NOMO-1 treated with dmso at 0.1 percent for 144 hours (cell line): ENCODE results near the gene AIG1.
A peak's percentile ranks its signal among the peaks of the same experiment; 100 is the strongest.
"Not testable (repeated sequence)": the region's sequence is repeated elsewhere in the genome, so short reads cannot be mapped to it uniquely, and the experiment has no call there.

Experiments used
- DNase-seq: peaks from one replicate; lab custom pipeline; 2025; ENCODE audit not compliant: unreplicated experiment; lab: John Stamatoyannopoulos, UW

The AIG1 gene

DNA sequence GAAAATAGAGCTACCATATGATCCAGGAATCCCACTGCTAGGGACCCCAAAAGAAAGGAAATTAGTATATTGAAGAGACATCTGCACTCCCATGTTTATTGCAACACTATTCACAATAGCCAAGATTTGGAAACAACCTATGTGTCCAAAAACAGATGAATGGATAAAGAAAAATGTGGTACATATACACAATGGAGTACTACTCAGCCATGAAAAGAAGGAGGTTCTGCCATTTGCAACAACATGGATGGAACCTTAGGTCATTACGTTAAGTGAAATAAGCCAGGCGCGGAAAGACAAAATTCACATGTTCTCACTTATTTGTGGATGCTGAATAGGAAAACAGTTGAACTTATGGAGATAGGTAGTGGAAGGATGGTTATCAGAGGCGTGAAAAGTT, 252.5 kb downstream of the AIG1 start:
- DNase-seq: no peak

DNA sequence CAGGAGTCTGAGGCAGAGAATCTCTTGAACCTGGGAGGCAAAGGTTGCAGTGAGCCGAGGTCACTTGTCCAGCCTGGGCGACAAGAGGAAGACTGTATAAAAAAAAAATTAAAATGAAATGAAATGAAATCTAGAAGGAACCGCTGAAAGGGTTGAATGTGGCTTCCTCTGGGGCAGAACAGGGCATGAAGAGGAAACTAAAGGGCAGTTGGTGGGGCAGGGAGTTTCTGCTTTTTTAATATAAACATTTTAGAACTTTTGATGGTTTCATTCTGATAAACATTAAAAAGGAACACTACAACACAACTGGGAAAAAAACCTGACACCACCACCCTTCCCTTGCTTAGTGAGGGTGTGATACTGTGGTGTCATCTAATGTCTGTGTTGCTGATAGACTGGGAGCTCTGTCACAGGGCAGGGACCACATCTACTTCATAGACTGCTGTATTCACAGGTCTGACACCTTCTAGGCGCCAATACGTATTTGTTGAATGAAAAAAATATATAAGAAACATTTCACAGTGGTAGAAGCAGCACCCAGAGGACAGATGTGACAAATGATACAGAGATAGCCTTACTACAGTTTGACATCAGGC, 260.9 kb downstream of the AIG1 start:
- no peak for DNase-seq

DNA sequence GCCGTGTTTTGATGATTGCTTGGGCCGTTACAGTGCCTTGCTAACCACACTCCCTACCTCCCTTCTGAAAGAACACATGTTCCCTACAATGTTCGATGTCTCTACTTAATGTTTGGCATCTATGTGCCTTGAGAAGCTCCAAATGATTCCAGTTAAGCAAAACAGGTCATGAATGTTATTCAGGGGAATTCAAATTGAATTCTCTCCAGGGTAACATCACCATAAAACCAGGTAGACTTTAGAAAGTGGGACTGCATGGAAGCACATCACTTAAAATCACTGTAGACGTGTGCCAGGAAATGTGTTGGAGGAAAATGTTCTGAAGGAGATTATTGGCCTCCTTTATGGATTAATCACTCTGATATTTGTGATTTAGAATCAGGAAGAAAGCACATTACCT, 261.7 kb downstream of the AIG1 start:
- DNase-seq: no peak

DNA sequence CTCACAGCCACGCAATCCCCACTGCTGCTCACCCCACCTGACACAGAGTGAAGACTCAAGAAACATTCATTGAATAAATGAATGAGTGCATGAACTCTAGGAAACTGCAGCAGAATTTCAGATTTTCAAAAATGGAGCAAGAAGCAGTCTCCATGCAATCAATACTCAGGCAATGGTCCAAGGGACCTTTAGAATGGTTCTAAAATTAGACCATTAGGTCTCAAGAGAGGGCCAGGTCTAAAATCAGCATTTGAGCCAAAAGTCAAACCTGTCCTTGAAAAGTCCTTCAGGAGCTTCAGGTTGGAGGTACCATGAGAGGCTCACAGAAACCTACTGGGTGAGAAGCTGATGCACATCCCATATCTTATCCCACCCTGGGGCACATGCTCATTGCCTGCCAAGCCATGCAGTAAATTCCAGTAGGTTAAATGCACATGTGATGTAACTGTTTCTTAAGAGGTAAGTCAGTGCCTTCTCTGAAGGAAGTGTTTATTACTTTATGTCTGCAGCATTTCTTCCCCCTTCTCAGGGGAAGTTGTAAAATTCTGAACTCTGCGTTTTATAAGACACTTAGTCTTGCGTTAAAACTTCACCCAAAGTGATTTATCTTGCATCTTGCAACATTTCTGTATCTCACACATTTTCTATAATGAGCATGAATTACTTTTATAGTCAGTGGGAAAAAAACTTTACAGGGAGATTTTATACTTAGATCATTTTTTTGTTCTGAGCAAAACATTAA, 263.2 kb downstream of the AIG1 start:
- peak; percentile 59 for DNase-seq

DNA sequence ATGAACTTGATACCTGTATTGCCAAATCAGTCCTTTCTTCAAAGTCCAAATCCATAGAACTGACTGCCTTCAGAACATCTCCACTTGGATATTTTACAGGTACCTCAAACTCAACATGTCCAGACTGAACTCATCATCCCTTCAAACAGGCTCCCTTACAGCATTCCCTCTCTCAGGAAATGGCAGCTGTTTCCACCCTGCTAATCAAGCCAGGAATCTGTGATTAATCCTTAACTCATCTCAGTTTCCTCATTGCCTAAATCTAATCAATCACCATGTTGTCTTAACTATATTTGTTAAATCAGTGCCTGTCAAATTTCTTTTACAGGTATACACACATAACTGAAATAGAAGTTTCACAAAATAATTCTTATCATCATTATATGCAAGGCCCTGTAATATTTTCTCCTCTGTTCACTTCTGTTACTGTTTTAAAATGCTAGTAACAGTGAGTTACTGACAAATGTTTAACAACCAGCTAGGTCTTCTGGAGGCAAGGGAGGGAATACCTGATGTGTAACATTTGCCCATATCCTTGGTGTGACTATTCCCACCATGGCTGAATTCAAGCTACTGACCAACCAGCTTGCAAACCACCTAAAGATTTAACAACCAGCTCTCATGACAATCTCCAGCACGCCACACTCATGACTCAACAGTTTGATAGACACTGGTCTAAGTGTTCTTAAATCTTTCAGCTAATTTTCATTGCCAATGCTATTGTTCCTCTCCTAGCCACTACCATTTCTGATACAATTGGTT, 264.9 kb downstream of the AIG1 start:
- no peak for DNase-seq

DNA sequence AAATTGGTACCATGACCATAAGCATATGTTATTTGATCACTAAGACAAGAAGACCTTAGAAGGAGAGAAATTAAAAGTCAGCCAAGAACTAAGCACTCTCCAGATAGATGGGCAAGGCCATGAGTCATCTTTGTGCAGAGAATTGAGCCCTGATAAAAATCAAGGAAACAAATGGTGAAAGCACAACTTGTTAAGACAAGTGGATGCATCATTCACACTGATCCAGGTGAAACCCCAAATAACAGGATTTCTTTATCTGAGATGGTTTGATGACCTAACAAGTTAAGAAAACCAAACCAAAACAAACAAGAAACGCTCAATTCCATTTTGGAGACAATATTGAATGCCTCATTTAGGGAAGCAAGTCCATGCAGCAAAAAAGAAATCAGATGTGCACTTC, 268.2 kb downstream of the AIG1 start:
- no peak for DNase-seq

DNA sequence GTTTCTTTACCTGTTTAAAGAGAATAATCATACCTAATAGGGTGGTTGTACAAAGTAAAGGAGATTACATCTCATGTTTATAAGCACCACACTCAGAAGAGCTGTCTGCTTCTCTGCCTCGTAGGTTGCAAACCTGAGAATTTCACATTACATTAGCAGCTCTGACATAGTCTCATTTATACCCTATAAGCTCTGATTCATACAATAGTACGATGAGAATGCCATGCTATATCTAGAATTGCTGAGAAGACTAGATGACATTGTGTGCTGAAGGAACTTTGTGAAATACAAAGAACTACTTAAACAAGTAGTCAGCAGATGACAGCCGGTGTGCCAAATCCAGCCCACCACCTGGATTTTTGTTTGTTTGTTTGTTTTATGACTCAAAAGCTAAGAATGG, 268.6 kb downstream of the AIG1 start:
- no peak for DNase-seq

DNA sequence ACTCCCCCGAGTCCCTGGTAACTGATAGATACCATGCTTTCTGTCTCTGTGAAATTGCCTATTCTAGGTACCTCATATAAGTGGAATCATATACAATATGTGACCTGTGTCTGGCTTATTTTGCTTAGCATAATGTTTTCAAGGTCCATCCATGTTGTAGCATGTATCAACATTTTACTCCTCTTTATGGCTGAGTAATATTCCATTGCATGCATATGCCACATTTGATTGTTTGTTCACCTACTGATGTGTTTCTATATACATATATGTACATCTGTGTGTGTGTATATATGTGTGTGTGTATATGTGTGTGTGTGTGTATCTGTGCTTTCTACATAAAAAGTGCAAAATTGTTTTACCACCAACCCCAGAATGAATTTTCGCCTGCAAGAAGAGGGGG, 270.7 kb downstream of the AIG1 start:
- no peak for DNase-seq

DNA sequence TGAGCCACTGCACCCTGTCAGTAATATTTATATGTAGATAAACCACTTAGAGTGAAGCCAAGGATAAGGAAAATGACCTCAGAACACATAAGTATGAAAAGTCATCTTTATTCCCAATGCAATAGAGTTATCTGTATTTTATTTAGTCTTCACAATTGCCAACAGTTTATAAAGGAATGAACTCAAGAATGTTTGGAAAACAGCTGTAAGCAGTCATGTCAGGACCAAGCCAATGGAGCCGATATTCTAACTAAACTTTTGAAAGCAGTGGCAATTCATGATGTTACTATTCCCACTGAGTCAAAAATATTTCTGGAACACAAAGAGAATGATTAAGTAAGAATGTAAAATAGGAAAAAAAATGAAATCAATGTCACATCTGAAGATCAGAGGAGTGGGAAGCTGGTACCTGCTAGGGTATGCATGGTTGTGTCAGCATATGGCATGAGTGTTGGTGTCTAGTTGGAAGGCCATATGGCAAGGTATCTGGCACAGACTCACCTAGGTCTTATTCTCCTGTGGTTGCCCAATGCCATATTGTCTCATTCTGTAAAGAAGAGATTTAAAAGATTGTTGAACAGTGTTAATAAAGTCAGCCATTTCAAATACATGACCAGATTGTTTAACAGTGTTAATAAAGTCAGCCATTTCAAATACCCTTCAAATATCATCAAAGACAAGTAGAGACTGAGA, 271.6 kb downstream of the AIG1 start:
- no peak for DNase-seq

DNA sequence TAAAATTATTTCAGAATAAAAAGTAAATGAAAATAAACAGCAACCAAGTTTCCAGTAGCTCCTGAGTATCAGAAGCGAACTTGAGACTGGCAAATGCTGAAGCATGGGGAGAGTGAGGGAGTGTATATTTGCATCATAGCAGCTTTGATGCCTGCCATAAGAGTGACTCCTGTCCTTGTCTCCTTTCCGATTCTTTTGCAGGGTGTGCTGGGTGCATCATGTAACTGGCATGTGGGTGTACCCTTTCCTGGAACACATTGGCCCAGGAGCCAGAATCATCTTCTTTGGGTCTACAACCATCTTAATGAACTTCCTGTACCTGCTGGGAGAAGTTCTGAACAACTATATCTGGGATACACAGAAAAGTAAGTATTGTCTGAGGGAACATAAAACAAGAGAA, 272.4 kb downstream of the AIG1 start:
- DNase-seq: no peak

DNA sequence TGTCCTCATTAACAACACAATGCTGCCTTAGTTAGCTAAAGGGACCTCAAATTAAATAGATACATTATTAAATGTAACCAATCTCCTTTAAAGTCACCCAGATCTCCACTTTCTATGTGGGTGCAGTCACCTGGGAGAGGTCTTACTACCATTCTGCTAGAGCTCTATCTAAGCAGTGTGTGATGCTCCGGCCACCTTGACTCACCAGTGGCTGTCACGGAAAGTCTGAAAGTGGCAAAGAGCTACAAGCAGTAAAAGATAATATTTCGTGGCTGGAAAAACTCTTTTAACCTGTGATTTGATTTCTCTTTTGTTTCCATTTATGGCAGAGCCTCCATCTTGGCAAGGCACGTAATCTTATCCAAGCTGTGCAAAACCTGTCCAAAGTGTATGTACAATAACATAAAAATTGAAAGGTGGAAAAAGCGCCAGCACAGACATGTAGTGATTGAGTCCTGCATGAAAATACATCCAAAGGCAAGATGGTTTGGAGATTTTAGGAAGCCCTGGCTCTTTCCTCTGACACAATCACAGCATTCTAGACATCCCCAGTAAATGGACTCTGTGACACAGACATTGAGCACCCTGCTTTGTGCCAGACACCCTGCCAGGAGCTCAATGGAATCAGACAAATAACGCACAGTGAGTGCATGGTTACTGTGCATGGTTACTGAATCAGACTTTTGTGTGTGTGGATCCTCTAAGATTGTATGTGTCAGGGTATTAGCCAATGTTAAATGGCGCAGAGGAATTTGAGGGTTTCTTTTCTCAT, 273.2 kb downstream of the AIG1 start:
- no peak for DNase-seq

DNA sequence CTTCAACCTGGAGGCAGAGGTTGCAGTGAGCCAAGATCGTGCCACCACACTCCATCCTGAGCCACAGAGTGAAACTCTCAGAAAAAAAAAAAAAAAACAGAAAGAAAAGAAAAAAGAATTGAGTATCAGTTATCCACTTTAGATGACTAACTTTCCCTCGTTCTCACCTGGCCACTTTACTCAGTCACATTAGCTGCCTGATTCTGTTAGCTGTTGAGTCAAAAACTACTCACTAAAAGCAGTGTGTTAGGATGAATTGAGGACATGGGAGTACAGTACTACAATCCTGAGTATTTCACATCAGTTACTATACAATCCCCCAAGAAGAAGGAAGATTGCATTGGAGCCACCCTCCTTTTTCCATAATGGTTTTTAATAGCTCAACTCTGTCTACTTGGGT, 275.2 kb downstream of the AIG1 start:
- DNase-seq: no peak

DNA sequence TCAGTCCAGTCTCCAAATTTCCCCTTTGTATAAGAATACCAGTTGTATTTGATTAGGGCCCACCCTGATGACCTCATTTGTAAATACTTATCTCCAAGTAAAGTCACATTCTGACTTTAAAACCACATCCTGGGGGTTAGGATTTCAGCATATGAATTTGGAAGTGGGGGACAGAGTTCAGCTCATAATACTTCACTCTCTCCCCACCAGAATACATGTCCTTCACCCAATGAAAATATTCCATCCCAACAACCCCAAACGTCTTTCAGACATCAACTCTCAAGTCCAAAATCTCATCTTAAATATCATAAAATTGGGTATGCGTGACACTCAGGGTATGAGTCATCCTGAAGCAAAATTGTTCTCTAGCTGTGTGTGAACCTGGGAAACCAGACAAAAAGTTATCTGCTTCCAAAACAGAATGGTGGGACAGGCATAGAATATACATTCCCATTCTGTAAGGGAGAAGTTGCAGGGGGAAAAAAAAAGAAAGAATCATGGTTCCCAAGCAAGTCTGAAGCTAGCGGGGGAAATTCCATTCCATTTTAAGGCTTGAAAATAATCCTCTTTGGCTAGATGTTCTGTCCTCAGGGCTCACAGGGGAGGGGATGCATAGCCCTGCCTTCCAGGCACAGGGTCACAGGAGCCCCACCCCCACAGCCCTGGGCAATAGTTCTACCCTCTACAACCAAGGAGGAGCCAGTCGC, 275.9 kb downstream of the AIG1 start:
- no peak for DNase-seq

DNA sequence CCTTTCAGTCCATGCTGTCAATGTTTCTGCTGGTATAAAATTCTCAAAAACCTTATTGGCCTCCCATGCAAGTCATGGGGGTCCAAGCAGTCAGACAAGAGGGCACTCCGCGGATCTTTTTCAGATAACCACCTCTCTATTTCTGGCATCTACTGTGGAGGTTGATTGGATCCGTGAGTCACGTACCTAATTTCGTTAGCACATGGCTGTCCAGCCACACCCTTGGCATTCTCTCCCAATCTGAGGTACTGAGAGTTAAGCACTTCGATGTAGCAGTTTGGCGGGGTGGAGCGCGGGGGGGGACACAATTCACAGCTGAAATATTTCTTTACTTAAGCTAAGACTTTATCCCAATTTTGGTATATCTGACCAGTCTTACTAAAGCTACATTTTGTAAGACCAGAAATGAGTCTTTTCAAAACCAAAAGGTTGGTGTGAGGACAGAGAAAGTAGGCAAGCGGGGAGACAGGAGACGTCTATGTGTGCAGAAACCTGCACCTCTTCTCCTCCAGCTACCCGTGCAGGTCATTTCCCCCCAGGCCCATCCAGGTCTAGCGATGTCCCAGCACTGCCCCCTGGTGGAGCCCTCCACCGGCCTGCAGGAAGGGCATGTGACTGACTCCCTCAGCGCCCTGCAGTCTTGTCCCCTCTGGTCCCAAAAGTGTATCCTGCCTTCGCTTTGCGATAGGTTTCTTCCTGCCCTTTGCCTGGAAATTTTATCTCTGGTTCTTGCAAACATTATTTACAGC, 276.7 kb downstream of the AIG1 start:
- no peak for DNase-seq

DNA sequence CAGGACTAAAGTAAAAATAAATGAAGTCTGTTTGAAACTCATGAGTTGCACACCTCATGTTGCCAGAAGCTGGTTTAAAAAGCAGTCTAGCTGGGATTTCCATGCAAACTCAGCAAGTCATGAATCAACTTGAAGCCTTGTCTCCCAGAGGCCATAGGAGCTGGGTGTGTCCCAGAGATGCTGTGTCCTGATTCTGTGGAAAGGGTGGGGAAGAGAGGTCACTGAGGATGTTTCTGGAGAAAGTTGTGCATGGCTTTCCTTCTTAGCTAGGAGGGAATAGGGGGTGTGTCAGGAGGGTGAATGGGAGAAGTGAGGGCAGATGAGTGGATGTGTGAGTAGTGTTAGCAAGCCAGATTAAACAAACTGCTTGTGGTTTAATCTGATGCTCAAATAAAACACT, 278.5 kb downstream of the AIG1 start:
- no peak for DNase-seq

DNA sequence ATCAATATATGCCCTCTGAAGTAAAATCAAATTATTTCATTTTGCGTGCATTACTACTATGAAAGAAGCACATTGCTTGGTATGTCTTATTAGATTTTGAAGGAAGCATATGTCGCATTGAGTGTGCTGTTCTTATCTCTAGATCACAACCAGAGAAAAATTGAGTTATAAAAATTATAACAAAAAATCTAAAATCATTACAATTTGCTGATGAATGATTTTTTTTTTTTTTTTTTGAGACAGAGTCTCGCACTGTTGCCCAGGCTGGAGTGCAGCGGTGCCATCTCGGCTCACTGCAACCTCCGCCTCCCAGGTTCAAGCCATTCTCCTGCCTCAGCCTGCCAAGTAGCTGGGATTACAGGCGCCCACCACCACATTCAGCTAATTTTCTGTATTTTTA, 284.8 kb downstream of the AIG1 start:
- not testable (repeated sequence) for DNase-seq

DNA sequence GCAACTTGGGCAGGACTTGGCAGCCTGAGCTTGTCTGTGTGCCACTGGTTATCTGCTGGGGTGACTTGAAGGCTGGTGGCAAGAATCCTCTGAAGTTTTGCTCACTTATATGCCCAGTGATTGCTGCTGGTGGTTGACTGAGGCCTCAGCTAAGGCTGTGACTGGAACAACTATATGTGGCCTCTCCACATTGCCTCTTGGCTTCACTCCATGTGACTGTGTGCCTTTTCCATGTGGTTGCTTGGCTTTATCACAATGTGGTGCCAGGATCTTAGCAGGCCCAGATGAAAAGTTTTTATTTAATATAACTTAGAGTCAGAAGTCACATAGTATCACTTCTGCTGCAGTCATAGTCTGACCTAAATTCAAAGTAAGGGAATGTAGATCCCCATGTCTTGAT, 285.3 kb downstream of the AIG1 start:
- no peak for DNase-seq

DNA sequence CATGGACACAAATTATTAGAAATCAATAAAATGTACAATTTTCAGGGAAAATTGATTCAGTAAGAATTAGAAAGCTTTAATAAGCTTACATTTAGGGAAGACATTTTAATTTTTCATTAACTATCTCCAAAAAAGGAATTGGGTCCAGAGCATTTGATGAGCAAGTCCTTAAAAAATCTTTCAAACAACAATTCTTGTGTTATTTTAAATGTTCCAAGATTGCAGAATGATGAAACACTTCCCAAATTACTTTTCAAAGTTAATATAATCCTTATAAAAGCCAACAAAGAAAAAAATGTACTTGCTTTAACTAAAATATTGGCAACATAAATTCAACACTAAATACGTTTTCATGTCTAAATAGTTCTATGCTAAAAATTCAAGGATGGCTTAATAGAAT, 287.8 kb downstream of the AIG1 start:
- no peak for DNase-seq

DNA sequence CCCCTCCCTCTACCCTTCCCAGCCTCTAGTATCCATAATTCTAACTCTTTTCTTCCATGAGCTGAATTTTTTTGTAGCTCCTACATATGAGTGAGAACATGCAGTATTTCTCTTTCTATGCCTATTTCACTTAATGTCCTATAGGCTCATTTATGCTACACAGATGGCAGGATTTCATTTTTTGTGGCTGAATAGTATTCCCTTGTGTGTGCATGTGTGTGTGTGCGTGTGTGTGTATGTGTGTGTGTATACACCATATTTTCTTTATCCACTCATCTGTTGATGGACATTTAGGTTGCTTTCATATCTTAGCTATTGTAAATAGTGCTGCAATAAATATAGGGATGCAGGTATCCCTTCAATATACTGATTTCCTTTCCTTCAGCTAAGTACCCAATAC, 288.8 kb downstream of the AIG1 start:
- DNase-seq: no peak
